ENCODE measurements around the gene PPP3CA.

The PPP3CA gene

DNA sequence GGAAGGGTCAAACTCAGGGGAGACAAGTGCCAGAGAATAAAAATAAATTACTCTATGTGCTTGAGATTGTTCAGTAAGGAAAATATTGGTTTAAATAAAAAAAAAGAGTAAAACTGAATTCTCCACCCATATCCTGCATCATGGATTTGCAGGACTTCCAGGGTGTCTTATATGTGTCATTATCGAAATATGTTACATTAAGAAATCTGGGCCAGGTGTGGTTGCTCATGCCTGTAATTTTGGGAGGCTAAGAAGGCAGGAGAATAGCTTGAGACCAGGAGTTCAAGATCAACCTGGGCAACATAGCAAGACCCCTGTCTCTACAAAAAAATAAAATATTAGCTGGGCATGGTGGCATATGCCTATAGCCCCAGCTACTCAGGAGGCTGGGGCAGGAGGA is 104.9 kb downstream of the PPP3CA start:
- H2BK120ac ChIP-seq (ENCODE audit: insufficient read depth, low read length, poor library complexity): no peak overlapping the region
- H3K4me3 ChIP-seq (ENCODE audit: low read depth, low read length): no peak overlapping the region
- no peak overlapping the region for H3K27ac ChIP-seq (ENCODE audit: low read depth, low read length)
- H3K9ac ChIP-seq (ENCODE audit: low read length): no peak overlapping the region
- H3K27me3 ChIP-seq (ENCODE audit: insufficient read depth, low read length): no peaks in the 10 kb centered on the region
- H2AK5ac ChIP-seq (ENCODE audit: low read length): no peak overlapping the region
- no peaks in the 10 kb centered on the region for H3K9me3 ChIP-seq (ENCODE audit: insufficient read depth, low read depth, low read length)
- H3K79me2 ChIP-seq (ENCODE audit: control insufficient read depth, insufficient read depth, low read length, poor library complexity): no peaks in the 10 kb centered on the region
- H3K79me1 ChIP-seq (ENCODE audit: low read length): no peaks in the 10 kb centered on the region
- DNase-seq: peak; percentile 7 to 39
- H3K23ac ChIP-seq (ENCODE audit: low read length): no peak overlapping the region
- H2BK12ac ChIP-seq (ENCODE audit: low read length): no peak overlapping the region
- WGBS (ENCODE audit: extremely low coverage, insufficient coverage, insufficient read length): no CpG with 5 or more reads among the region's 1 CpG
- H4K91ac ChIP-seq (ENCODE audit: low read depth, low read length): no peak overlapping the region
- H3K18ac ChIP-seq (ENCODE audit: low read length): no peak overlapping the region
- H3K4ac ChIP-seq (ENCODE audit: low read depth, low read length): no peak overlapping the region
- no peaks in the 10 kb centered on the region for H3K36me3 ChIP-seq (ENCODE audit: control insufficient read depth in 1 of 2, insufficient read depth in 2 of 2, low read length in 2 of 2)
- no peak overlapping the region for H4K12ac ChIP-seq (ENCODE audit: low read depth, low read length)
- no peak overlapping the region for H3K4me2 ChIP-seq (ENCODE audit: low read length)
- H3K4me1 ChIP-seq (ENCODE audit: control insufficient read depth in 1 of 2, insufficient read depth in 2 of 2, low read length in 2 of 2): no peaks in the 10 kb centered on the region
- no peak overlapping the region for H2BK5ac ChIP-seq (ENCODE audit: low read depth, low read length, poor library complexity)
- H3K14ac ChIP-seq (ENCODE audit: low read length): no peak overlapping the region
- no peak overlapping the region for H2AFZ ChIP-seq (ENCODE audit: insufficient read depth, low read length, poor library complexity)
- no peak overlapping the region for H4K8ac ChIP-seq (ENCODE audit: low read depth, low read length)

DNA sequence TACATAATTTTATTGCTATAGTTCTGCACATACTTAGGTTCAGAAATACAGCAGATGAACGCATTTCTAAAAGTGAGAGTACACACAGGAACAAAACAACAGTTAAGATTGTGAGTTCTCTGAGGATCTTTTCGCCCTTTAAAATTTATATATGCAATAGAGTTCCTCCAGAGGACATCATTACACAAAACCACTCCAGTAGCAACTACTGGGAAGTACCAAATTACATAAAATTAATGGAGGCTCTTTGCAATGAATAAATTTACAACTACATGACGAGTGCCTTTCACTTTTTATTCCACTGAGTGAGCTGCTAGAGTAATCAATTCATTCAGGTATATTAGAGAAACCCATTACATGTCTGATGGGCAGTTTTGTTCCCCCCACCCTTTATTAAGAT is 107.2 kb downstream of the PPP3CA start:
- Histone ChIP-seq H2BK12ac (ENCODE audit: low read length) (no peak overlapping the region), H3K14ac (ENCODE audit: low read length) (no peak overlapping the region), H3K79me2 (ENCODE audit: control insufficient read depth, insufficient read depth, low read length, poor library complexity) (no peaks in the 10 kb centered on the region), H3K9ac (ENCODE audit: low read length) (no peak overlapping the region), H2BK120ac (ENCODE audit: insufficient read depth, low read length, poor library complexity) (no peak overlapping the region), H3K4me3 (ENCODE audit: low read depth, low read length) (no peak overlapping the region), H2AFZ (ENCODE audit: insufficient read depth, low read length, poor library complexity) (no peak overlapping the region), H3K4me2 (ENCODE audit: low read length) (no peak overlapping the region), H3K36me3 (ENCODE audit: control insufficient read depth in 1 of 2, insufficient read depth in 2 of 2, low read length in 2 of 2) (no peaks in the 10 kb centered on the region), H4K12ac (ENCODE audit: low read depth, low read length) (no peak overlapping the region), H4K91ac (ENCODE audit: low read depth, low read length) (no peak overlapping the region), H2BK5ac (ENCODE audit: low read depth, low read length, poor library complexity) (no peak overlapping the region), H2AK5ac (ENCODE audit: low read length) (no peak overlapping the region), H3K27ac (ENCODE audit: low read depth, low read length) (no peak overlapping the region), H3K27me3 (ENCODE audit: insufficient read depth, low read length) (no peaks in the 10 kb centered on the region), H3K79me1 (ENCODE audit: low read length) (no peaks in the 10 kb centered on the region), H3K9me3 (ENCODE audit: insufficient read depth, low read depth, low read length) (no peaks in the 10 kb centered on the region), H3K4ac (ENCODE audit: low read depth, low read length) (no peak overlapping the region), H3K4me1 (ENCODE audit: control insufficient read depth in 1 of 2, insufficient read depth in 2 of 2, low read length in 2 of 2) (no peaks in the 10 kb centered on the region), H3K18ac (ENCODE audit: low read length) (no peak overlapping the region), H3K23ac (ENCODE audit: low read length) (no peak overlapping the region), H4K8ac (ENCODE audit: low read depth, low read length) (no peak overlapping the region)
- DNase-seq: no peak
- WGBS (ENCODE audit: extremely low coverage, insufficient coverage, insufficient read length): no CpG with 5 or more reads among the region's 3 CpGs

DNA sequence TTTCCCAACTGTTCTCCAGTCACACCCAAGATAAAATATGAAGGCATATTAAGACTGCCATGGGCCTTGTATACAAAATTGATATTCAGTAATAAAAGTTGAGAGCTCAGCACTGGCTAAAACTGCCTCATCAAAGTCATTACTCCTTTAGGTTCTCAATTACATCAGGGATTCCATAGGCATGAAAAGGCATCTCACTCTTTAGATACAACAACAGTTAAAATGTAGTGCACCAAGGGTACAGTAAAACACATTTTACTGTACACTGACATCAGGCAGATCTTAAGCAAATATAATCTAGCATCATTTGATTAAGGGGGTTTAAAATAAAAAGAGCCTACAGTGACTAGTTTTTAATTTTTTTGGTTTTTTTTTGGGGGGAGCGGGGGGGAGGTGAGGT is 107.7 kb downstream of the PPP3CA start:
- no peak overlapping the region for H2BK120ac ChIP-seq (ENCODE audit: insufficient read depth, low read length, poor library complexity)
- no peak overlapping the region for H3K14ac ChIP-seq (ENCODE audit: low read length)
- H2BK5ac ChIP-seq (ENCODE audit: low read depth, low read length, poor library complexity): no peak overlapping the region
- H3K79me1 ChIP-seq (ENCODE audit: low read length): no peaks in the 10 kb centered on the region
- H3K4me1 ChIP-seq (ENCODE audit: control insufficient read depth in 1 of 2, insufficient read depth in 2 of 2, low read length in 2 of 2): no peaks in the 10 kb centered on the region
- no peaks in the 10 kb centered on the region for H3K36me3 ChIP-seq (ENCODE audit: control insufficient read depth in 1 of 2, insufficient read depth in 2 of 2, low read length in 2 of 2)
- no peaks in the 10 kb centered on the region for H3K27me3 ChIP-seq (ENCODE audit: insufficient read depth, low read length)
- H2BK12ac ChIP-seq (ENCODE audit: low read length): no peak overlapping the region
- no peak overlapping the region for H4K12ac ChIP-seq (ENCODE audit: low read depth, low read length)
- no peak overlapping the region for H3K4me3 ChIP-seq (ENCODE audit: low read depth, low read length)
- no peak overlapping the region for H4K91ac ChIP-seq (ENCODE audit: low read depth, low read length)
- WGBS (ENCODE audit: extremely low coverage, insufficient coverage, insufficient read length): no CpG with 5 or more reads among the region's 1 CpG
- H3K9me3 ChIP-seq (ENCODE audit: insufficient read depth, low read depth, low read length): no peaks in the 10 kb centered on the region
- no peak overlapping the region for H3K4ac ChIP-seq (ENCODE audit: low read depth, low read length)
- no peak overlapping the region for H2AFZ ChIP-seq (ENCODE audit: insufficient read depth, low read length, poor library complexity)
- H3K27ac ChIP-seq (ENCODE audit: low read depth, low read length): no peak overlapping the region
- no peak overlapping the region for H3K23ac ChIP-seq (ENCODE audit: low read length)
- H3K9ac ChIP-seq (ENCODE audit: low read length): no peak overlapping the region
- H4K8ac ChIP-seq (ENCODE audit: low read depth, low read length): no peak overlapping the region
- H3K4me2 ChIP-seq (ENCODE audit: low read length): no peak overlapping the region
- H3K79me2 ChIP-seq (ENCODE audit: control insufficient read depth, insufficient read depth, low read length, poor library complexity): no peaks in the 10 kb centered on the region
- no peak for DNase-seq
- no peak overlapping the region for H3K18ac ChIP-seq (ENCODE audit: low read length)
- no peak overlapping the region for H2AK5ac ChIP-seq (ENCODE audit: low read length)

DNA sequence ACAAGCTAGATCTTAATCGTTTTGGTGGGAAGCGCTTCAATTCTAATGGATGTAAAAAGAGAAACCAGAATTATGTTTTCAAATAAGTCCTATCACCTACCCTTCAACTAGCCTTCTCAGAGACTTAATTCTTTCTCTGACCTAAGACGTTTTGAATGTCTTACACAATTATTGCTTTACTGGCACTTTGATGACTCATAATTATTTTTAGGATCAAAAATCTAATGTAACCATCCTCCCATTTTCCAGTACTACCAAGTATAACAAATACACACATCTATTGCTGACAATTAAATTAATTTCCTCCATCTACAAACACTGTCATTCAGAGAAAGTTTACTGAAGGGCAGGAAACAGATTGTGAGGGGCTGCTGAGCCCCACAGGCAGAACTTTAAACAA is 108.6 kb downstream of the PPP3CA start:
- Histone ChIP-seq H2BK12ac (ENCODE audit: low read length) (no peak overlapping the region), H3K36me3 (ENCODE audit: control insufficient read depth in 1 of 2, insufficient read depth in 2 of 2, low read length in 2 of 2) (no peaks in the 10 kb centered on the region), H2AFZ (ENCODE audit: insufficient read depth, low read length, poor library complexity) (no peak overlapping the region), H3K4ac (ENCODE audit: low read depth, low read length) (no peak overlapping the region), H2AK5ac (ENCODE audit: low read length) (no peak overlapping the region), H3K4me3 (ENCODE audit: low read depth, low read length) (no peak overlapping the region), H4K91ac (ENCODE audit: low read depth, low read length) (no peak overlapping the region), H3K79me1 (ENCODE audit: low read length) (no peaks in the 10 kb centered on the region), H2BK120ac (ENCODE audit: insufficient read depth, low read length, poor library complexity) (no peak overlapping the region), H3K14ac (ENCODE audit: low read length) (no peak overlapping the region), H3K23ac (ENCODE audit: low read length) (no peak overlapping the region), H3K27ac (ENCODE audit: low read depth, low read length) (no peak overlapping the region), H3K9ac (ENCODE audit: low read length) (no peak overlapping the region), H3K27me3 (ENCODE audit: insufficient read depth, low read length) (no peaks in the 10 kb centered on the region), H3K4me2 (ENCODE audit: low read length) (no peak overlapping the region), H4K8ac (ENCODE audit: low read depth, low read length) (no peak overlapping the region), H3K4me1 (ENCODE audit: control insufficient read depth in 1 of 2, insufficient read depth in 2 of 2, low read length in 2 of 2) (no peaks in the 10 kb centered on the region), H3K79me2 (ENCODE audit: control insufficient read depth, insufficient read depth, low read length, poor library complexity) (no peaks in the 10 kb centered on the region), H4K12ac (ENCODE audit: low read depth, low read length) (no peak overlapping the region), H2BK5ac (ENCODE audit: low read depth, low read length, poor library complexity) (no peak overlapping the region), H3K18ac (ENCODE audit: low read length) (no peak overlapping the region), H3K9me3 (ENCODE audit: insufficient read depth, low read depth, low read length) (no peaks in the 10 kb centered on the region)
- no peak for DNase-seq
- no CpG with 5 or more reads among the region's 3 CpGs for WGBS (ENCODE audit: extremely low coverage, insufficient coverage, insufficient read length)
